HG02938 (cell line): ENCODE data around the gene C3.
"Not testable (repeated sequence)": the region's sequence is repeated elsewhere in the genome, so short reads cannot be mapped to it uniquely, and the experiment has no call there.

Experiments used
- ATAC-seq: cut with Tn5 transposase; IDR thresholded peaks from one replicate; pipeline ENCODE4 v1.9.1; 2021; ENCODE audit warnings: mild to moderate bottlenecking, moderate library complexity; ENCODE audit not compliant: unreplicated experiment

C3 gene

DNA sequence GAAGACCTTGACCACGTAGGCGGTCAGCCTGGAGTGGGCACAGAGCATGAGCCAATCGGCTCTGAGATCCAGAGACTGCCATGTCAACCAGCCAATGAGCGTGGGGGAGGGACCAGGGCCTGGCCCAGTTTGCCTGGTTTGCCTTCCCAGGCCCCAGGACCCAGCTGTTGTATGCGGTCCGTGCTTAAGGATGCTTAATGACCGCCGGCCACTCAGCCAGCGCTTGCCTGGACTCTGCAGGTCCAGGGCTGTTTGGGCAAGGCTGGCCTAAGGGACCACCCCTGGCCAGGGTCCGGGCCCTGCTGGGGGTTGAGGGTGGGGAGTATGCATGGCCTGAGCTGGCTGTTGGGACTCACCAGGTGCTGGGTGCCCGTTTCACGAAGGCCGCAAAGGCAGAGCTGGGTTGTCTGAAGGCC is 27.4 kb downstream of the C3 start:
- ATAC-seq, result no peak

- no peak for ATAC-seq
Observed at GRCh38 chr19:6692027-6692426, 28.4 kb downstream of the C3 start.

- ATAC-seq, result no peak
Observed at GRCh38 chr19:6691342-6691741, 29.1 kb downstream of the C3 start.

- no peak for ATAC-seq
Observed at GRCh38 chr19:6690160-6690885, 30.1 kb downstream of the C3 start.

- ATAC-seq, result no peak
Observed at GRCh38 chr19:6687114-6687513, 33.3 kb downstream of the C3 start.

DNA sequence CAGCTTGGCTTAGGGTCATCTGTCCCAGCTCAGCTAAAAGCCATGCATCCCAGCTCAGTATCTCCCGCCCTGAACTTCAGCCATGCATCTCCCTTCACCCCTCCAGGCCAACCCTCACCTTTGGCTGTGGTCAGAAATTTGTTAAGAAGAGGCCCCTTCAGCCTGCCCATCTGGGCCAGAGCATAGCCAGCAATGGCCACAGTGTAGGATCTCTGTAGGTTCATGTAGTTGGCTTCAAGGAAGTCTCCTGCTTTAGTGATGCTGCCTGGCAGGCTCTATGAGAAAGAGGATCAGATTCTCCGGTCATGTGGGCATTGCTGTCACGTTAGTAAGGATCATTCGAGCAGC is 33.8 kb downstream of the C3 start:
- no peak for ATAC-seq

GRCh38 chr19:6685962-6686627 is 34.4 kb downstream of the C3 start:
- no peak for ATAC-seq

DNA sequence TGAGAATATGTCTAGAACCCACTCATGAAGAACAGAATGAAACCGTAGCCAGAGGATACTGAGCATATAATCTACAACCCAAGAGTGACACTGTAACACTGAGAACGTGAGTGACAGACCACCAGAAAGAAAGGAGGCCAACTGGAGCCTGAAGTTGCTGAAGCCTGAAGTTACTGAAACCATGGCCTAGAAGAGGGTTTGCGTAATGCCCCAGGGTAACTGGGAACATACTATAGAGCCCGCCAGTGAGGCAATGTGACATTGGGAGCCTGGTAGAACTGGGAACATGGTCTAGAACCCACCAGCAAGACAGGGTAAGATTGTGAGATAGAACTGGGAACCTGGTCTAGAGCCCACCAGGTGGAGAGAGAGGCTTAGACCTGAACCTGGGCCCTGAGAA is 35.0 kb downstream of the C3 start:
- no peak for ATAC-seq

DNA sequence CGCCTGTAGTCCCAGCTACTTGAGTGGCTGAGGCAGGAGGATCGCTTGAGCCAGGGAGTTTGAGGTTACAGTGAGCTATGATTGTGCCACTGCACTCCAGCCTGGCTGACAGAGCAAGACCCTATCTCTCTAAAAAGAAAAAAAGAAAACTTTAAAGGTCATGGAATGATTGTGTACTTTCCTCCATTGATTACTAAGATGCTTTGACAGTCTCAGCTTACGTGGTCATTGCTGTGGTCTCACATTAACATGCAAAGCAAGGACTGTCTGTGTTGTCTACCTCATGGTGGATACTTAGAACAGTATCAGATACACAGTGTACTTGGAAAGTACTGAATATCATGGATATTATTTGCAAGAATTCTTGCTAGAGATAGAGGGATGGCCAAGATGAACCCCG is 36.5 kb downstream of the C3 start:
- no peak for ATAC-seq

GRCh38 chr19:6682607-6683128 is 37.8 kb downstream of the C3 start:
- ATAC-seq, result no peak

- no peak for ATAC-seq
Observed at GRCh38 chr19:6680141-6680540, 40.3 kb downstream of the C3 start.

DNA sequence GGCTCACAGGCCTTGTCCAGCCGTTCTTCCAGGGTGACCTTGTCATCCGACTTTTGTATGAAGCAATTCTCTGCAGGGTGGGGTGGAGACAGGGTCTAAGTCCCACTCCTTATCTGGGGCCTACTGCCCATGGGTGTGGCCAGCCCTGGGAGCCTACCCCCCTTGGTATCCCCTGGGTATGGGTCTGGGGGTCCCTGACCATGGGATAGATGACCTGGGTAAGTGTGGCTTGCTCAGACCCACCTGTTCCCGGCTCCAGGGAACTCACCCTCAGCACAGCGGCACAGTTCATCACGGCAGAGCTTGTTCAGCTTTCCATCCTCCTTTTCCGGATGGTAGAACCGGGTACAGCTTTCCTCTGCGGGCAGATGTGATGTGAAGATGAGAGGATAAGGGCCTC is 41.3 kb downstream of the C3 start:
- no peak for ATAC-seq

DNA sequence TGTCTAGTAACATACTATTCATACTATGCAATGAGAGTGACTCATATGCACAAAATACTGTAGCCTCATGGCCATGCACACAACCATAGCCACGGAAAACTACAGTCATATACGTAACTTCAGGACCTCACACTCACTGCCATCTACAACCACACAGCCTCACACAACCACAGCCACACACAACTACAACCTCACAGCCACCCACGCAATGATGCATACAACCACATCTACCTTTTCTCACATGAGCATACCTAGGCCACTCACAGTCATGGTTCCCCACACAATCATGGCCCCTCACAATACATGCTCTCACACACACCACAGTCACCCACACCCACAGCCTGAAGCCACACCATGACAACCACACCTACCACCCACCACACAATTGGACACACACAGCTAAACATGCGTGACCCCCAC is 41.8 kb downstream of the C3 start:
- ATAC-seq, result no peak

GRCh38 chr19:6677883-6678689 is 42.4 kb downstream of the C3 start:
- no peak for ATAC-seq

DNA sequence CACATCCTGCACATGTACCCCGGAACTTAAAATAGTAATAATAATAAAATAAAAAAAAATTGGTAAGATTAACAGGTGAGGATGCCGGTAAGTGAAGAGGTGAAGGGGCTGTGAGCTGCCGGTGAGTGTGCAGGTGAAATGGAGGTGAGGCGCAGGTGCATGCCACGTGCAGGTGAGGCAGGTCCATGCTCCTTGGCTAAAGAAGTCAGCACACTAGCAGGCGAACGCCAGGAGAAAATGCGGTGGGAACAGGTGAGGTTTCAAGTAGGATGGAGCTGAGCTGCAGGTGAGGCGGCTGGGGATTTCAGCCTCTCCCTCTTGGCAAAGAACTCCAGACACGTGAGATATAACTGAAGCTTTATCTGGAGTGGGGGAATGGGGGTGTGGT is 43.0 kb downstream of the C3 start:
- ATAC-seq, result no peak

GRCh38 chr19:6676288-6676687 is 44.2 kb downstream of the C3 start:
- ATAC-seq, result no peak

DNA sequence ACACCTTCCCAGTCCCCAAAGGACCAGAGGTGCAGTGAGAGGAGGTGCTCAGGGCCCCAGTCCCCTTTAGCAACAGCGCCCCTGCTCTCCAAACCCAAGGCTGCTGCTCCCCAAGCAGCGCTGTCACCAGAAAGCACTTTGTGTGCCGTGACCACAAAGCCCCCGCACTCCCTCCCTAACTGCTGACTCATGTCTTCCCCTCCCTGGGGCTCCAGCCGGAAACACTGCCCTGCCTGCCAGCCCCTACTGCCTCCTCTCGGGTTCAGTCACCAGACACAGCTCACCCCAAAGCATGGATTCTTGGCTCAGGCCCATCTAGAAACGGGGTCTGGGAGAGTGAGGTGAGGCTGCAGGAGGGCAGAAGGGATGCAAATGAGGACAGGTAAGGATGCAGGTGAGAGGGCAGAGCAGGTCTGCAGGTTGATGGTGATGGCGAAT is 45.6 kb downstream of the C3 start:
- peak; percentile 49 for ATAC-seq

DNA sequence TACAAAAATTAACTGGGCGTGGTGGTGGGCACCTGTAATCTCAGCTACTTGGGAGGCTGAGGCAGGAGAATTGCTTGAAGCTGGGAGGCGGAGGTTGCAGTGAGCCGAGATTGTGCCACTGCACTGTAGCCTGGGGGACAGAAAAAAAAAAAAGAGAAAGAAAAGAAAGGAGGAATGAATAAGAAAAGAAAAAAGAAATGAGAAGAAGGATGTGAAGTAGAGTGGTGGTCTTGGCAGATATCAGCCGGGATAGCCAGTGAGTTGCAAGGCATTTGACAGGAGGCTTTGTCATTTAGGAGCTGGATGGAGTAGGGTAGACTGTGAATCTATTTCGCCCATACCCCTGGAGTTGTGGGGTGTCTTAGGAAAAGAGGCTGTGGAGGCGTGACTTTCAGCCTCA is 46.0 kb downstream of the C3 start:
- not testable (repeated sequence) for ATAC-seq

GRCh38 chr19:6672693-6673290 is 47.7 kb downstream of the C3 start:
- no peak for ATAC-seq

DNA sequence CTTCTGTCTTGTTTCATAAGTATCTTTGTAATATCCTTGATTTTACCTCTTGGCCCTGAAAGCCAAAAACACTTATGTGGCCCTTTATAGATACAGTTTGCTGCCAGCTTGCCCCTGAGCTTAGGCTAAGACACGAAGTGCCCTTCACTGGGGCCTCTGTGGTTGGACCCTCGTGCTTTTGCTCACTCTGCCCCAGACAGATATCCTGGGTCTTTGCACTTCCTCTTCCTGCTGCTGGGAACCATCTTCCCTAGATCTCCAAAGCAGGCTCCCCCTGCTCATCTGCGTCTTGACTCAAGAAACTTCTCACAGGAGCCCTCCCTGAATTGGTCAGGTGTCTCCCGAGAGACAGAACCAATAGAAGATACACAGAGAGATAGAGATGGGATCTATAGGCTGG is 48.5 kb downstream of the C3 start:
- ATAC-seq, result no peak

DNA sequence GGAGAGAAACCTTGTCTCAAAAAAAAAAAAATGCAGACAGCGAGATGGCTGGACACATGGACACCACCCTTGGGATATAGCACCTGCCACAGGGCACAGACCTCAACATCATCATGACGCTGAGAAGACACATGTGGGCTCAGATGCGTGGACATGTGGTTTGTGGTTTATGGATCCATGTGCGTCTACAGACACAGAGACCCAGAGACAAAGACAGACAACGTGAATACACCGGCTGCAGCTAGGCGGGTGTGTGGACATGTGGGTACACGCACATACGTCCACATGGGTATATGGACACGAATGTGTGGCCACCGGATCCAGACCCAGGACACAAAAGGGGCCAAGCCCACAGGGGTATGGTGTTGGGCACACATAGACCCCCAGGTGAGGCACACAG is 51.8 kb downstream of the C3 start:
- no peak for ATAC-seq
